PC-3 (cell line): Measurements from ENCODE around the gene ACTL7A.

ENCODE experiments used
- CTCF ChIP-seq: fragments of 300-600 bp; sonication (generic); conservative IDR thresholded peaks from 2 replicates; pipeline ENCODE4 v1.5.1; 2017; ENCODE audit warnings: antibody characterized with exemption, low read depth, mild to moderate bottlenecking, low read length
- EZH2phosphoT487 ChIP-seq: fragments of 300-600 bp; sonication (generic); IDR thresholded peaks from 2 replicates; pipeline ENCODE4 v1.6.1; 2018; ENCODE audit warnings: mild to moderate bottlenecking, antibody characterized with exemption, low read length, borderline replicate concordance

GRCh38 chr9:108855529-108855886, 6.6 kb upstream of the ACTL7A start:
- TF ChIP-seq CTCF, result no peak
- no peak for TF ChIP-seq EZH2phosphoT487
